HEK293T (cell line): ENCODE data around the gene HMGN5.

ENCODE experiments used
- ELF4 ChIP-seq: fragments of 450-650 bp; IDR thresholded peaks from 2 replicates; pipeline ENCODE4 v1.6.1; 2017; ENCODE audit warnings: antibody characterized with exemption
- SP1 ChIP-seq: fragments of 450-650 bp; IDR thresholded peaks from 2 replicates; pipeline ENCODE4 v1.6.1; 2017

- TF ChIP-seq ELF4 (no peak), SP1 (no peak)
Observed at GRCh38 chrX:81174286-81174685, 27.4 kb downstream of the HMGN5 start.
